ENCODE measurements around the gene ADRA2A.

Gene ADRA2A

GRCh38 chr10:111100198-111100597 lies 23.4 kb downstream of the ADRA2A start:
- H3K4me3 ChIP-seq (ENCODE audit: low read depth, low read length), result no peak overlapping the region
- CTCF ChIA-PET, result no interaction called here
- TF ChIP-seq, protein P1, sequence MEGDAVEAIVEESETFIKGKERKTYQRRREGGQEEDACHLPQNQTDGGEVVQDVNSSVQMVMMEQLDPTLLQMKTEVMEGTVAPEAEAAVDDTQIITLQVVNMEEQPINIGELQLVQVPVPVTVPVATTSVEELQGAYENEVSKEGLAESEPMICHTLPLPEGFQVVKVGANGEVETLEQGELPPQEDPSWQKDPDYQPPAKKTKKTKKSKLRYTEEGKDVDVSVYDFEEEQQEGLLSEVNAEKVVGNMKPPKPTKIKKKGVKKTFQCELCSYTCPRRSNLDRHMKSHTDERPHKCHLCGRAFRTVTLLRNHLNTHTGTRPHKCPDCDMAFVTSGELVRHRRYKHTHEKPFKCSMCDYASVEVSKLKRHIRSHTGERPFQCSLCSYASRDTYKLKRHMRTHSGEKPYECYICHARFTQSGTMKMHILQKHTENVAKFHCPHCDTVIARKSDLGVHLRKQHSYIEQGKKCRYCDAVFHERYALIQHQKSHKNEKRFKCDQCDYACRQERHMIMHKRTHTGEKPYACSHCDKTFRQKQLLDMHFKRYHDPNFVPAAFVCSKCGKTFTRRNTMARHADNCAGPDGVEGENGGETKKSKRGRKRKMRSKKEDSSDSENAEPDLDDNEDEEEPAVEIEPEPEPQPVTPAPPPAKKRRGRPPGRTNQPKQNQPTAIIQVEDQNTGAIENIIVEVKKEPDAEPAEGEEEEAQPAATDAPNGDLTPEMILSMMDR (IDR thresholded peaks at IDR 0.05; ENCODE audit: insufficient read depth, low read length, missing control alignments), result no peak
- no peak for DNase-seq (ENCODE audit: low read depth, low spot score)
- POLR2A ChIA-PET, result no interaction called here

DNA sequence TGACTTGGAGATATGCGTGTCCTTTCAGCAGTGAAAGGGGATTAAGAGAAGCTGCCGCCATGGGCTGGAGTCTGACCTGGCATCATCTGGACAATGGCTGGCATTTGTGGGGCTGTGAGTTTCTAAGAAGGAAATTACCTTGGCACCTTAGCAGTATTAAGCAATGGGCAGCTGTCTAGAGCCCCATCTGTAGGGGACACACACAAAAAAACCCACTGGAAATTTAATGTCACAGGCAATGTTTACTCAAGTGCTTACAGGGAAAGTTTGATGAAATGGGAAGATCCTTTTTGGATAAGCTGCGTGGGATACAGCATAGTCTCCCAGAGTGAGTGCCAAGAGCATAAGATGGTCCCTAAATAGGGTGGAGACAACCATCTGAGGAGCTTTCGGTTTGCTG lies 25.0 kb downstream of the ADRA2A start:
- TF ChIP-seq, protein P1 (IDR thresholded peaks at IDR 0.05; ENCODE audit: insufficient read depth, low read length, missing control alignments), result no peak
- CTCF ChIA-PET, result no interaction called here
- no peak overlapping the region for H3K4me3 ChIP-seq (ENCODE audit: low read depth, low read length)
- no peak for DNase-seq (ENCODE audit: low read depth, low spot score)
- POLR2A ChIA-PET, result no interaction called here

DNA sequence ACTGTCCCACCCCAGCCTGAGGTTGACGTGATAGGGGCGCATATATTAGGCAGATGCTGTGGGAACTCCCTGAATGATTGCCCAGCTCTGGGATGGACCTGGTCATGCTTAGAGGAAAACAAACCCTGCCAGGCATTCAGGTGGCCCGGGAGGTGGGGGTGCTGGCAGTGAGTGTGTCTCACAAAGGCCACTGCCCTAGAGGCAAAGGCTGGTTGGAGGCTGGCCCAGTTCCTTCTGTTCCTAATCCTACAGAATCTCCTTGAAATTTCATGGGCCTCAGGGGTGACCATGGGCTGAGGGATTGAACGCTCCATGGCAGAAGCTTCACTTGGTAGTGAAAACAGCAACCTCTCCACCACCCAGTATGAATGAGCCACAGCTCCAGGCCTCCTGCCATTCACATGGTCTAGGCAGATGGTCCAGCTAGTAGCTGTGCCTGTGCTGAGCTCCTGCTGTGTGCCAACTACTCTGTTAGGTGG lies 25.6 kb downstream of the ADRA2A start:
- no peak for DNase-seq (ENCODE audit: low read depth, low spot score)
- ChIA-PET POLR2A (no interaction called here), CTCF (no interaction called here)
- no peak overlapping the region for H3K4me3 ChIP-seq (ENCODE audit: low read depth, low read length)
- TF ChIP-seq, protein P1 (IDR thresholded peaks at IDR 0.05; ENCODE audit: insufficient read depth, low read length, missing control alignments), result no peak

GRCh38 chr10:111103196-111103840 lies 26.5 kb downstream of the ADRA2A start:
- ChIA-PET POLR2A (no interaction called here), CTCF (no interaction called here)
- DNase-seq (ENCODE audit: low read depth, low spot score), result no peak
- TF ChIP-seq, protein P1 (IDR thresholded peaks at IDR 0.05; ENCODE audit: insufficient read depth, low read length, missing control alignments), result no peak
- no peak overlapping the region for H3K4me3 ChIP-seq (ENCODE audit: low read depth, low read length)

- no peak for DNase-seq (ENCODE audit: low read depth, low spot score)
- H3K4me3 ChIP-seq (ENCODE audit: low read depth, low read length), result no peak overlapping the region
- CTCF ChIA-PET, result no interaction called here
- POLR2A ChIA-PET, result no interaction called here
- TF ChIP-seq, protein P1 (IDR thresholded peaks at IDR 0.05; ENCODE audit: insufficient read depth, low read length, missing control alignments), result no peak
Observed at GRCh38 chr10:111104811-111105210, 28.0 kb downstream of the ADRA2A start.

GRCh38 chr10:111106081-111106480 lies 29.3 kb downstream of the ADRA2A start:
- no peak for DNase-seq (ENCODE audit: low read depth, low spot score)
- TF ChIP-seq, protein P1 (IDR thresholded peaks at IDR 0.05; ENCODE audit: insufficient read depth, low read length, missing control alignments), result no peak
- POLR2A ChIA-PET, result no interaction called here
- CTCF ChIA-PET, result no interaction called here
- H3K4me3 ChIP-seq (ENCODE audit: low read depth, low read length), result no peak overlapping the region
